Endothelial cell of umbilical vein (primary cell): ENCODE measurements around the gene ZCCHC14. TPM values are rescaled to one million over a fixed set of nuclear protein-coding genes. Genes with fewer than 3 reads are reported as not detected.

ENCODE experiments used
- BruUV-seq: library from RNA; stranded (reverse); fragments of 400-500 nt; replicated peaks from 2 replicates; lab custom pipeline; 2021; lab: Mats Ljungman, UMichigan
- CTCF ChIA-PET: fragments of 300-600, 350-600 bp; sonication (Branson Sonifier 250); formaldehyde crosslinking; loops from one replicate; lab custom pipeline; 2021; ENCODE audit warnings: antibody characterized with exemption, inconsistent platforms; lab: Charles Lee
- POLR2A ChIA-PET: fragments of 300-600, 350-600 bp; sonication (Branson Sonifier 250); formaldehyde crosslinking; loops from one replicate; lab custom pipeline; 2021; ENCODE audit warnings: antibody characterized with exemption, inconsistent platforms; lab: Charles Lee
- DNase-seq: peaks from one replicate; pipeline ENCODE4 v3.0.0-alpha.2; 2011; ENCODE audit warnings: low read depth, low spot score
- FAIRE-seq: peaks from 2 replicates; lab custom pipeline; 2011; peaks lifted over from hg19 to GRCh38; lab: Jason Lieb, UNC
- H2AFZ ChIP-seq: 2 replicates; pipeline ENCODE4 v1.6.0; 2012; ENCODE audit warnings: low read depth, low read length, control low read depth, inconsistent platforms
- H3K27ac ChIP-seq: 2 replicates; pipeline ENCODE4 v1.5.1; 2011; ENCODE audit warnings: low read depth, mild to moderate bottlenecking, control low read depth, low read length, moderate library complexity; ENCODE audit not compliant: insufficient read depth
- H3K27me3 ChIP-seq, 2 experiments: 2 replicates each; pipeline versions ENCODE4 v1.6.0 to v1.6.1; 2011; ENCODE audit warnings: low read length in 2 of 2, mixed read lengths in 1 of 2; ENCODE audit not compliant: control insufficient read depth in 2 of 2, insufficient read depth in 2 of 2
- H3K36me3 ChIP-seq, 2 experiments: 2 replicates in 1 of 2; 3 replicates in 1 of 2; pipeline ENCODE4 v1.5.1; 2011; ENCODE audit warnings: low read length in 2 of 2, mild to moderate bottlenecking in 1 of 2, moderate library complexity in 1 of 2; ENCODE audit not compliant: control insufficient read depth in 2 of 2, insufficient read depth in 2 of 2; ENCODE audit errors: extremely low read depth in 1 of 2
- H3K4me1 ChIP-seq: 3 replicates; pipeline ENCODE4 v1.5.1; 2011; ENCODE audit warnings: mild to moderate bottlenecking, low read length; ENCODE audit not compliant: control insufficient read depth, insufficient read depth; ENCODE audit errors: extremely low read depth
- H3K4me2 ChIP-seq: 2 replicates; pipeline ENCODE4 v1.6.1; 2011; ENCODE audit warnings: low read length, control low read depth, mixed read lengths; ENCODE audit not compliant: insufficient read depth
- H3K4me3 ChIP-seq, 3 experiments: fragments of 200-600 bp in 1 of 3; sonication (generic), shearing (Covaris generic) in 1 of 3; replicated peaks in 1 of 3; 2 replicates each; pipeline ENCODE4 v1.5.1; 2011 to 2016; ENCODE audit warnings: control low read depth in 3 of 3, low read length in 3 of 3, mild to moderate bottlenecking in 2 of 3, inconsistent platforms in 1 of 3, low read depth in 1 of 3, moderate library complexity in 1 of 3; ENCODE audit not compliant: insufficient read depth in 1 of 3
- H3K79me2 ChIP-seq: 2 replicates; pipeline ENCODE4 v1.6.0; 2012; ENCODE audit warnings: low read length, inconsistent platforms; ENCODE audit not compliant: control insufficient read depth, insufficient read depth
- H3K9ac ChIP-seq: replicated peaks from 2 replicates; pipeline ENCODE3; 2011; ENCODE audit warnings: low read length, control low read depth; ENCODE audit not compliant: insufficient read depth; ENCODE audit errors: extremely low read depth
- H3K9me1 ChIP-seq: replicated peaks from 3 replicates; pipeline ENCODE4 v1.6.0; 2011; ENCODE audit warnings: mild to moderate bottlenecking, low read length; ENCODE audit not compliant: control insufficient read depth, insufficient read depth; ENCODE audit errors: extremely low read depth
- H3K9me3 ChIP-seq: replicated peaks from 2 replicates; pipeline ENCODE4 v1.5.1; 2012; ENCODE audit warnings: low read length, inconsistent platforms; ENCODE audit not compliant: control insufficient read depth, insufficient read depth
- H4K20me1 ChIP-seq: replicated peaks from 2 replicates; pipeline ENCODE3; 2011; ENCODE audit warnings: mild to moderate bottlenecking, low read length; ENCODE audit not compliant: control insufficient read depth, insufficient read depth; ENCODE audit errors: extremely low read depth
- EZH2 ChIP-seq: IDR thresholded peaks from 2 replicates; pipeline ENCODE4 v1.6.1; 2012; ENCODE audit warnings: borderline replicate concordance, low read depth, mild to moderate bottlenecking, moderate library complexity, low read length, inconsistent platforms; ENCODE audit not compliant: severe bottlenecking
- FOS ChIP-seq: IDR thresholded peaks from 2 replicates; pipeline ENCODE4 v1.6.1; 2011; ENCODE audit warnings: mild to moderate bottlenecking, low read length, moderate library complexity, borderline replicate concordance; ENCODE audit not compliant: insufficient read depth
- GATA2 ChIP-seq: IDR thresholded peaks from 2 replicates; pipeline ENCODE4 v1.7.0; 2011; ENCODE audit warnings: low read depth, mild to moderate bottlenecking, moderate library complexity, mixed read lengths, low read length; ENCODE audit not compliant: insufficient read length, insufficient read depth
- JUN ChIP-seq: IDR thresholded peaks from 2 replicates; pipeline ENCODE4 v1.6.1; 2011; ENCODE audit warnings: borderline replicate concordance, low read depth; ENCODE audit not compliant: insufficient read length, insufficient read depth
- MYC ChIP-seq: IDR thresholded peaks from one replicate; pipeline ENCODE4 v1.6.1; 2011; ENCODE audit warnings: mild to moderate bottlenecking, low read depth, low read length
- POLR2A ChIP-seq: IDR thresholded peaks from 2 replicates; pipeline ENCODE4 v1.6.1; 2012; ENCODE audit warnings: low read depth, mild to moderate bottlenecking, control low read depth, low read length
- POLR2AphosphoS5 ChIP-seq: IDR thresholded peaks from 2 replicates; pipeline ENCODE4 v1.6.1; 2012; ENCODE audit warnings: low read depth, mild to moderate bottlenecking, control low read depth, low read length, moderate library complexity; ENCODE audit not compliant: insufficient read depth
- dilution Hi-C: fragments of 300-500 bp; cut with MboI; formaldehyde crosslinking; loops from one replicate; pipeline ENCODE4 v1.15.0; 2019; ENCODE audit warnings: low sequenced_read_pairs; ENCODE audit not compliant: extremely low pct_ligation_motif_present
- intact Hi-C: fragments of 100-400 bp; cut with micrococcal nuclease; formaldehyde crosslinking; loops from one replicate; pipeline ENCODE4 v1.10.0; 2022
- polyA plus RNA-seq, 4 experiments: library from polyadenylated mRNA; depleted of rRNA in 3 of 4; stranded (reverse) in 3 of 4; unstranded in 1 of 4; fragments of >200 nt; gene quantifications; 2 replicates each; pipeline versions ENCODE4 v1.2.1 to v1.2.3, GENCODE V29; 2011 to 2012; ENCODE audit warnings: missing spikeins in 1 of 4
- total RNA-seq: library from RNA; stranded (reverse); gene quantifications from 2 replicates; pipeline ENCODE4 v1.2.3, GENCODE V29; 2021
- TF ChIP-seq, protein P1 (sequence below): IDR thresholded peaks from 2 replicates; pipeline ENCODE4 v1.6.1; 2011; ENCODE audit not compliant: insufficient read depth, insufficient read length
- TF ChIP-seq, protein P2 (sequence below), 2 donors: IDR thresholded peaks; 1 replicate in 1 of 2; 2 replicates in 1 of 2; pipeline ENCODE4 v1.5.1; 2011; ENCODE audit warnings: low read length in 2 of 2, mild to moderate bottlenecking in 2 of 2, moderate library complexity in 2 of 2, control low read depth in 1 of 2, inconsistent platforms in 1 of 2, low read depth in 1 of 2; ENCODE audit not compliant: insufficient read depth in 1 of 2; ENCODE audit errors: extremely low read depth in 1 of 2

ZCCHC14 gene
- total and polyA plus RNA-seq, 2 donors (not counting 3 experiments of a cell fraction or from before 2014, with no cell fraction given): 9.5 to 30.9 TPM

DNA sequence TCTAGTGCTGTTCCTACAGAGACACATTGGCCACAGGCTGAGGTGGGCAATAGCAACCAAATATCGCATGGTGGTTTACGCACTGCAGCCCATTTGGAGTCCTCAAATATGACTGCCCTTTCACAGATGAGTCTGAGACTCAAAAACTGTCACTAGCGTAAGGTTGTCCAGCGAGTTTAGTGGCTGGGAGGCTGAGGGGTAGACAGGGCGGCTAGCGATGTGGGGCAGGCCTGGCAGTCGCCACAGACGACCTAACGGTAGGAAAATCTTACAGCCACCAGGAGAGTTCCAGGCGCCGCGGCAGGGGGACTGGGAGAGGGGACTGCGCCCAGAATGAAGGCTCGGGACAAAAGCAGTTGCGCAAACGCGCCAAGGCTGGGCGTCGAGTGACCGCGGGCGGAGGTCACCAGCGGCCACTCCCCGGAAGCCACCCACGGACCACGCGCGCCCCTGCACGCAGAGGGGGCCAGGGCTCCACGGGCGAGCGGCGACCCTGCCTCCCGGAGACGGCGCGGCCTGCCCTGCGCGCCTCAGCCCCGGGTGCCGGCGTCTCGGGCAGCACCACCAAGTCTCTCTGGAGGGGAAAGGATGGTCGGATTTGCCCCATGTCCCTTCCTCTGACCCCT is 101.4 kb downstream of the ZCCHC14 start:
- BruUV-seq: TSS peak; percentile 63
- DNase-seq: no peak
- Histone ChIP-seq H3K4me2 (peak overlapping the region; percentile 43), H3K9me1 (no peaks in the 10 kb centered on the region), H3K27me3 (no peaks in the 10 kb centered on the region), H2AFZ (peak overlapping the region; percentile 0), H3K9ac (peak overlapping the region; percentile 97), H3K9me3 (no peaks in the 10 kb centered on the region), H3K36me3 (peaks cover 0 to 2% of the 10 kb centered on the region in 2 experiments), H3K4me3 (peak overlapping the region; percentile 24 to 86 (median 49)), H3K4me1 (peaks cover 34% of the 10 kb centered on the region), H3K27ac (peak overlapping the region; percentile 93), H4K20me1 (peaks cover 11% of the 10 kb centered on the region), H3K79me2 (peaks cover 35% of the 10 kb centered on the region)
- ChIA-PET POLR2A (no interaction called here), CTCF (no interaction called here)
- FAIRE-seq: no peak
- peak; percentile 0 for TF ChIP-seq POLR2A
- TF ChIP-seq GATA2: no peak
- TF ChIP-seq FOS: no peak
- TF ChIP-seq, protein P1, sequence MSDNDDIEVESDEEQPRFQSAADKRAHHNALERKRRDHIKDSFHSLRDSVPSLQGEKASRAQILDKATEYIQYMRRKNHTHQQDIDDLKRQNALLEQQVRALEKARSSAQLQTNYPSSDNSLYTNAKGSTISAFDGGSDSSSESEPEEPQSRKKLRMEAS: no peak
- dilution Hi-C loops (no loop called here), intact Hi-C loops (loop anchor here (5.0 kb wide), 2 partner anchors 46 to 829 kb away; no protein-coding TSS in a partner anchor)

DNA sequence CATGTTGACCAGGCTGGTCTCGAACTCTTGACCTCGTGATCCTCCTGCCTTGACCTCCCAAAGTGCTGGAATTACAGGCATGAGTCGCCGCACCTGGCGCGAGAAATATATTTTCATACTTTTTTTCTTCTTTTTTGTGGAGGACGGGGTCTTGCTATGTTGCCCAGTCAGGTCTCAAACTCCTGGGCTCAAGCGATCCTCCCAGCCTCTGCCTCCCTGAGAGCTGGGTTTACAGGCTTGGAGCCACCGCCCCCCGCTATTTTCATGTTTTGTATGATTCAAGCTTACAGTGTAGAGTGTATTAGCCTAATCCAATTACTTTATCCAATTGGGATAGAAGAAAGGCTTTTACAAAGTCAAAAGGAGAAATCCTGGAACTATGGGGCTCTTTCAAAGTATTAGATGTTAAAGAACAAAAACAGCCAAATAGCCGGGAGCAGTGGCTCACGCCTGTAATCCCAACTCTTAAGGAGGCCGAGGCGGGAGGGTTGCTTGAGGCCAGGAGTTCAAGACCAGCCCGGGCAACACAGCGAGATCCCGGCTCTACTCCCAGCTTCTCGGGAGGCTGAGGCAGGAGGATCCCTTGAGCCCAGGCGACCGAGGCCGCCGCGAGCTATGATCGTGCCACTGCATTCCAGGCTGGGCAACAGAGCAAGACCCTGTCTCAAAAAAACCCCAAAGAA is 102.0 kb downstream of the ZCCHC14 start:
- intact Hi-C loops: loop anchor here (5.0 kb wide), 2 partner anchors 47 to 828 kb away; no protein-coding TSS in a partner anchor
- Histone ChIP-seq H3K9me1 (no peaks in the 10 kb centered on the region), H3K27ac (peak overlapping the region; percentile 93), H3K27me3 (no peaks in the 10 kb centered on the region), H3K9ac (peak overlapping the region; percentile 97), H3K36me3 (no peaks in the 10 kb centered on the region), H4K20me1 (peaks cover 11% of the 10 kb centered on the region), H3K4me1 (peaks cover 34% of the 10 kb centered on the region), H3K4me2 (no peak overlapping the region), H3K9me3 (no peaks in the 10 kb centered on the region), H2AFZ (no peak overlapping the region), H3K4me3 (no peak overlapping the region), H3K79me2 (peaks cover 32% of the 10 kb centered on the region)
- dilution Hi-C loops: no loop called here
- ChIA-PET CTCF (no interaction called here), POLR2A (no interaction called here)
- TF ChIP-seq POLR2A: no peak
- TF ChIP-seq, protein P1: no peak
- TF ChIP-seq EZH2: no peak
- no peak for TF ChIP-seq MYC
- TF ChIP-seq POLR2AphosphoS5: no peak
- no peak for TF ChIP-seq FOS
- TF ChIP-seq GATA2: no peak
- TF ChIP-seq, protein P2, sequence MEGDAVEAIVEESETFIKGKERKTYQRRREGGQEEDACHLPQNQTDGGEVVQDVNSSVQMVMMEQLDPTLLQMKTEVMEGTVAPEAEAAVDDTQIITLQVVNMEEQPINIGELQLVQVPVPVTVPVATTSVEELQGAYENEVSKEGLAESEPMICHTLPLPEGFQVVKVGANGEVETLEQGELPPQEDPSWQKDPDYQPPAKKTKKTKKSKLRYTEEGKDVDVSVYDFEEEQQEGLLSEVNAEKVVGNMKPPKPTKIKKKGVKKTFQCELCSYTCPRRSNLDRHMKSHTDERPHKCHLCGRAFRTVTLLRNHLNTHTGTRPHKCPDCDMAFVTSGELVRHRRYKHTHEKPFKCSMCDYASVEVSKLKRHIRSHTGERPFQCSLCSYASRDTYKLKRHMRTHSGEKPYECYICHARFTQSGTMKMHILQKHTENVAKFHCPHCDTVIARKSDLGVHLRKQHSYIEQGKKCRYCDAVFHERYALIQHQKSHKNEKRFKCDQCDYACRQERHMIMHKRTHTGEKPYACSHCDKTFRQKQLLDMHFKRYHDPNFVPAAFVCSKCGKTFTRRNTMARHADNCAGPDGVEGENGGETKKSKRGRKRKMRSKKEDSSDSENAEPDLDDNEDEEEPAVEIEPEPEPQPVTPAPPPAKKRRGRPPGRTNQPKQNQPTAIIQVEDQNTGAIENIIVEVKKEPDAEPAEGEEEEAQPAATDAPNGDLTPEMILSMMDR (IDR thresholded peaks at IDR 0.05; ENCODE audit: extremely low read depth in 1 of 2, insufficient read depth in 1 of 2, low read depth in 1 of 2, low read length in 2 of 2): no peak
- no peak for TF ChIP-seq JUN
- BruUV-seq: no TSS peak
- DNase-seq: no peak
- FAIRE-seq: no peak
